ENCODE data around the gene RSBN1L. TPM values are rescaled to one million over a fixed set of nuclear protein-coding genes. Genes with fewer than 3 reads are reported as not detected.
A peak's percentile ranks its signal among the peaks of the same experiment; 100 is the strongest.
"Not testable (repeated sequence)": the region's sequence is repeated elsewhere in the genome, so short reads cannot be mapped to it uniquely, and the experiment has no call there.

The RSBN1L gene
- total RNA-seq, 1 donor from 2014 or later: 12.6 TPM

DNA sequence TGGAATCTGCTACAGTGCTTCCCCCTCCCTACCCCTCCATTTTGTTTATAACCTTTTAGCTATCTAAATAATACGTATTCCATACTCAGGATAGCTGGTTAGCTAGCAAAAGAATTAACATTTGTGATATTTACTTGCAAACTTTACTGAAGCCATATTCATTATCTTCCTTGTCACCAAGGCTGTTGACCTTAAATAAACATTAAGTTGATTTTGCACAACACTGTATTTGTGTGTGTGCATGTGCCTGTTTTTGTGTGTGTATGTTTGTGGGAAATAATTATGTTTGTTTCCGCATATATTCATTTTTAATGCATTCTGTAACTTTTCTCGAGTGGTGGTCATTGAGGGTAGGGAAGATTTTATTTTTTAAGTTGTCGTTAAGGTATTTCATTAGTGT is 86.1 kb downstream of the RSBN1L start:
- no peaks in the 10 kb centered on the region for H4K20me1 ChIP-seq (ENCODE audit: insufficient read depth, low read length)
- H3K9me3 Mint-ChIP-seq (ENCODE audit: unreplicated experiment): peaks cover 3% of the 10 kb centered on the region
- H3K4me2 ChIP-seq (ENCODE audit: low read length): no peak overlapping the region
- H3K27me3 Mint-ChIP-seq (ENCODE audit: low read depth, unreplicated experiment): no peaks in the 10 kb centered on the region
- no peak overlapping the region for H3K27ac Mint-ChIP-seq (ENCODE audit: unreplicated experiment)
- H3K9me3 ChIP-seq (ENCODE audit: insufficient read depth, low read depth, low read length): no peaks in the 10 kb centered on the region
- TF ChIP-seq CTCF (IDR thresholded peaks at IDR 0.05; ENCODE audit: insufficient read depth, low read depth, low read length): no peak
- TF ChIP-seq EZH2 (IDR thresholded peaks at IDR 0.05; ENCODE audit: insufficient read depth, low read length): no peak
- H3K4me3 ChIP-seq (ENCODE audit: insufficient read depth, low read depth, low read length): no peak overlapping the region
- H3K4me1 Mint-ChIP-seq (ENCODE audit: low read depth, unreplicated experiment): no peaks in the 10 kb centered on the region
- no peak overlapping the region for H2AFZ ChIP-seq (ENCODE audit: low read depth, low read length)
- DNase-seq (ENCODE audit: low read depth): no peak
- no peak overlapping the region for H3K4me3 Mint-ChIP-seq (ENCODE audit: unreplicated experiment)
- H3K79me2 ChIP-seq (ENCODE audit: insufficient read depth, low read length): no peaks in the 10 kb centered on the region
- H3K4me1 ChIP-seq (ENCODE audit: insufficient read depth, low read length): no peaks in the 10 kb centered on the region
- no peak overlapping the region for H3K27ac ChIP-seq (ENCODE audit: low read depth, low read length)
- H3K36me3 ChIP-seq (ENCODE audit: insufficient read depth, low read length): peaks cover 9% of the 10 kb centered on the region
- H3K36me3 Mint-ChIP-seq (ENCODE audit: low read depth, unreplicated experiment): peaks cover 7% of the 10 kb centered on the region
- no peaks in the 10 kb centered on the region for H3K27me3 ChIP-seq (ENCODE audit: insufficient read depth, low read length)
- no peak overlapping the region for H3K9ac ChIP-seq (ENCODE audit: low read length)
- FAIRE-seq: no peak

DNA sequence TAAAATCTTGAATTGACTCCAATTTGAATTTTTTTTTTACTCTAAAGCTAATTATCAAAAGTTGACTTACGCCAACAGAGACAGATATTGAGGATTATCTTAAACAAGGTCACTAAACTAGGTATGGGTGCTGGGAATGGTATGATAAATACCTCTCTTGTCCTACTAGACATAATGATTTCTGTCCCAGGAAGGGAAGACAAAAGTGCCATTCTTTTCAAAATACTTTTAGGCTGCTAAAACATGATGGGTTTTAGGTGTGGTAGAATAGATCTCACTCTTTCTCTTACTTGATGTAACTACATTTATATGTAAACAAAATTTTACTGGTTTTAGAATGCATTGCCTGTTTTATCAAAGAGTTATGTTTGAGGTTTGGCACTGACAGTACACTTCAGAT is 86.9 kb downstream of the RSBN1L start:
- Histone ChIP-seq H3K36me3 (ENCODE audit: insufficient read depth, low read length) (peaks cover 9% of the 10 kb centered on the region), H4K20me1 (ENCODE audit: insufficient read depth, low read length) (no peaks in the 10 kb centered on the region), H3K4me3 (ENCODE audit: insufficient read depth, low read depth, low read length) (no peak overlapping the region), H3K4me2 (ENCODE audit: low read length) (no peak overlapping the region), H3K79me2 (ENCODE audit: insufficient read depth, low read length) (no peaks in the 10 kb centered on the region), H3K9ac (ENCODE audit: low read length) (no peak overlapping the region), H2AFZ (ENCODE audit: low read depth, low read length) (no peak overlapping the region), H3K27ac (ENCODE audit: low read depth, low read length) (no peak overlapping the region), H3K4me1 (ENCODE audit: insufficient read depth, low read length) (no peaks in the 10 kb centered on the region), H3K9me3 (ENCODE audit: insufficient read depth, low read depth, low read length) (no peaks in the 10 kb centered on the region), H3K27me3 (ENCODE audit: insufficient read depth, low read length) (no peaks in the 10 kb centered on the region)
- FAIRE-seq: no peak
- Mint-ChIP-seq H3K27ac (ENCODE audit: unreplicated experiment) (no peak overlapping the region), H3K27me3 (ENCODE audit: low read depth, unreplicated experiment) (no peaks in the 10 kb centered on the region), H3K9me3 (ENCODE audit: unreplicated experiment) (peaks cover 3% of the 10 kb centered on the region), H3K4me3 (ENCODE audit: unreplicated experiment) (no peak overlapping the region), H3K36me3 (ENCODE audit: low read depth, unreplicated experiment) (peaks cover 7% of the 10 kb centered on the region), H3K4me1 (ENCODE audit: low read depth, unreplicated experiment) (no peaks in the 10 kb centered on the region)
- peak; percentile 33 for DNase-seq (ENCODE audit: low read depth)
- TF ChIP-seq CTCF (IDR thresholded peaks at IDR 0.05; ENCODE audit: insufficient read depth, low read depth, low read length): no peak
- TF ChIP-seq EZH2 (IDR thresholded peaks at IDR 0.05; ENCODE audit: insufficient read depth, low read length): no peak

- peaks cover 7% of the 10 kb centered on the region for H3K36me3 Mint-ChIP-seq (ENCODE audit: low read depth, unreplicated experiment)
- H3K27ac ChIP-seq (ENCODE audit: low read depth, low read length): no peak overlapping the region
- H3K79me2 ChIP-seq (ENCODE audit: insufficient read depth, low read length): no peaks in the 10 kb centered on the region
- no peak overlapping the region for H3K4me2 ChIP-seq (ENCODE audit: low read length)
- H3K27me3 Mint-ChIP-seq (ENCODE audit: low read depth, unreplicated experiment): no peaks in the 10 kb centered on the region
- H3K9ac ChIP-seq (ENCODE audit: low read length): no peak overlapping the region
- no peaks in the 10 kb centered on the region for H3K9me3 ChIP-seq (ENCODE audit: insufficient read depth, low read depth, low read length)
- no peaks in the 10 kb centered on the region for H4K20me1 ChIP-seq (ENCODE audit: insufficient read depth, low read length)
- FAIRE-seq (no peak), DNase-seq (ENCODE audit: low read depth) (no peak)
- H3K27ac Mint-ChIP-seq (ENCODE audit: unreplicated experiment): no peak overlapping the region
- H3K4me1 Mint-ChIP-seq (ENCODE audit: low read depth, unreplicated experiment): no peaks in the 10 kb centered on the region
- H3K4me3 Mint-ChIP-seq (ENCODE audit: unreplicated experiment): no peak overlapping the region
- no peak overlapping the region for H3K4me3 ChIP-seq (ENCODE audit: insufficient read depth, low read depth, low read length)
- no peaks in the 10 kb centered on the region for H3K4me1 ChIP-seq (ENCODE audit: insufficient read depth, low read length)
- no peak for TF ChIP-seq CTCF (IDR thresholded peaks at IDR 0.05; ENCODE audit: insufficient read depth, low read depth, low read length)
- no peak for TF ChIP-seq EZH2 (IDR thresholded peaks at IDR 0.05; ENCODE audit: insufficient read depth, low read length)
- H3K27me3 ChIP-seq (ENCODE audit: insufficient read depth, low read length): no peaks in the 10 kb centered on the region
- H2AFZ ChIP-seq (ENCODE audit: low read depth, low read length): no peak overlapping the region
- peaks cover 7% of the 10 kb centered on the region for H3K36me3 ChIP-seq (ENCODE audit: insufficient read depth, low read length)
- peaks cover 3% of the 10 kb centered on the region for H3K9me3 Mint-ChIP-seq (ENCODE audit: unreplicated experiment)
These were observed 87.3 kb downstream of the RSBN1L start for GRCh38 chr7:77783545-77783944.

DNA sequence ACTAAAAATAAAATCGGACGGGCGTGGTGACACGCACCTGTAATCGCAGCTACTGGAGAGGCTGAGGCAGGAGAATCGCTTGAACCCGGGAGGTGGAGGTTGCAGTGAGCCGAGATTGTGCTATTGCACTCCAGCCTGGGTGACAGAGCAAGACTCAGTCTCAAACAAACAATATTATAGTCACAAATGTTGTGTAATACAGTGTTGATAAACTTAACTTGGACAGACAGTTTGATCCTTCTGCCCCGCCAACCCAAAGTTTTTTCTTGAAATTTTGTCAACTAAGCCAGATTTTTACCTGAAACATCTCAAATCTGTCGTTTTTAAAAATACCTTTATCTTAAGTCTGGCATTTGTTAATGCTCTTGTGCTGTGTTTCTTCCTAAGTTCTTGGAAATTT is 88.2 kb downstream of the RSBN1L start:
- not testable (repeated sequence) for H3K36me3 ChIP-seq (ENCODE audit: insufficient read depth, low read length); H3K79me2 ChIP-seq (ENCODE audit: insufficient read depth, low read length); H3K27ac Mint-ChIP-seq (ENCODE audit: unreplicated experiment); H3K27ac ChIP-seq (ENCODE audit: low read depth, low read length); H3K9me3 ChIP-seq (ENCODE audit: insufficient read depth, low read depth, low read length); H4K20me1 ChIP-seq (ENCODE audit: insufficient read depth, low read length); H3K27me3 ChIP-seq (ENCODE audit: insufficient read depth, low read length); H3K4me1 Mint-ChIP-seq (ENCODE audit: low read depth, unreplicated experiment); H3K27me3 Mint-ChIP-seq (ENCODE audit: low read depth, unreplicated experiment); H2AFZ ChIP-seq (ENCODE audit: low read depth, low read length); FAIRE-seq; H3K36me3 Mint-ChIP-seq (ENCODE audit: low read depth, unreplicated experiment); H3K9me3 Mint-ChIP-seq (ENCODE audit: unreplicated experiment); H3K9ac ChIP-seq (ENCODE audit: low read length); H3K4me1 ChIP-seq (ENCODE audit: insufficient read depth, low read length); H3K4me2 ChIP-seq (ENCODE audit: low read length); H3K4me3 Mint-ChIP-seq (ENCODE audit: unreplicated experiment); DNase-seq (ENCODE audit: low read depth); H3K4me3 ChIP-seq (ENCODE audit: insufficient read depth, low read depth, low read length)

Data from astrocyte (in vitro differentiated cells and primary cell).